ENCODE data around the gene UQCR10.
A peak's percentile ranks its signal among the peaks of the same experiment; 100 is the strongest.

The UQCR10 gene

GRCh38 chr22:29772170-29772641 is 5.0 kb downstream of the UQCR10 start:
- TF ChIP-seq NFIC (IDR thresholded peaks at IDR 0.05) (no peak), USF1 (IDR thresholded peaks at IDR 0.05) (no peak), RAD21 (IDR thresholded peaks at IDR 0.05; ENCODE audit: low read depth) (peak; percentile 58), TAF1 (IDR thresholded peaks at IDR 0.05; ENCODE audit: low read depth) (no peak)

- TF ChIP-seq YY1 (IDR thresholded peaks at IDR 0.05; ENCODE audit: low read depth) (no peak), EP300 (IDR thresholded peaks at IDR 0.05; ENCODE audit: borderline replicate concordance) (no peak), FOXM1 (IDR thresholded peaks at IDR 0.05; ENCODE audit: borderline replicate concordance, low read depth) (no peak), TEAD4 (IDR thresholded peaks at IDR 0.05) (no peak), REST (IDR thresholded peaks at IDR 0.05; ENCODE audit: low read depth) (no peak), CREB1 (IDR thresholded peaks at IDR 0.05; ENCODE audit: low read depth) (no peak), NFIC (IDR thresholded peaks at IDR 0.05) (no peak), ZBTB7A (IDR thresholded peaks at IDR 0.05; ENCODE audit: low read depth) (no peak), MAX (IDR thresholded peaks at IDR 0.05) (no peak), RAD21 (IDR thresholded peaks at IDR 0.05; ENCODE audit: low read depth) (no peak), USF1 (IDR thresholded peaks at IDR 0.05) (no peak), CEBPB (IDR thresholded peaks at IDR 0.05) (no peak), TAF1 (IDR thresholded peaks at IDR 0.05; ENCODE audit: low read depth) (no peak), TCF12 (IDR thresholded peaks at IDR 0.05; ENCODE audit: low read depth) (no peak), EGR1 (IDR thresholded peaks at IDR 0.05) (no peak)
Measured at GRCh38 chr22:29773233-29773632, 6.1 kb downstream of the UQCR10 start.

GRCh38 chr22:29780220-29780619 is 13.1 kb downstream of the UQCR10 start:
- TF ChIP-seq TCF12 (IDR thresholded peaks at IDR 0.05; ENCODE audit: low read depth) (no peak), EGR1 (IDR thresholded peaks at IDR 0.05) (no peak), YY1 (IDR thresholded peaks at IDR 0.05; ENCODE audit: low read depth) (no peak), TEAD4 (IDR thresholded peaks at IDR 0.05) (no peak), FOXM1 (IDR thresholded peaks at IDR 0.05; ENCODE audit: borderline replicate concordance, low read depth) (no peak), EP300 (IDR thresholded peaks at IDR 0.05; ENCODE audit: borderline replicate concordance) (no peak), TAF1 (IDR thresholded peaks at IDR 0.05; ENCODE audit: low read depth) (no peak)

GRCh38 chr22:29780748-29781676 is 13.8 kb downstream of the UQCR10 start:
- no peak for TF ChIP-seq TAF1 (IDR thresholded peaks at IDR 0.05; ENCODE audit: low read depth)
- TF ChIP-seq TEAD4 (IDR thresholded peaks at IDR 0.05), result peak; percentile 48; the same call in 1 of the 2 replicates

GRCh38 chr22:29782061-29782845 is 15.1 kb downstream of the UQCR10 start:
- TF ChIP-seq YY1 (IDR thresholded peaks at IDR 0.05; ENCODE audit: low read depth) (no peak), TCF12 (IDR thresholded peaks at IDR 0.05; ENCODE audit: low read depth) (no peak), CEBPB (IDR thresholded peaks at IDR 0.05) (no peak), RAD21 (IDR thresholded peaks at IDR 0.05; ENCODE audit: low read depth) (no peak), USF1 (IDR thresholded peaks at IDR 0.05) (no peak), EGR1 (IDR thresholded peaks at IDR 0.05) (no peak), NFIC (IDR thresholded peaks at IDR 0.05) (no peak)

GRCh38 chr22:29784451-29785361 is 17.5 kb downstream of the UQCR10 start:
- TF ChIP-seq USF1 (IDR thresholded peaks at IDR 0.05) (no peak), EGR1 (IDR thresholded peaks at IDR 0.05) (no peak), REST (IDR thresholded peaks at IDR 0.05; ENCODE audit: low read depth) (no peak), EP300 (IDR thresholded peaks at IDR 0.05; ENCODE audit: borderline replicate concordance) (no peak), RAD21 (IDR thresholded peaks at IDR 0.05; ENCODE audit: low read depth) (no peak)
